ENCODE results near the gene CAMK1.

Gene CAMK1

DNA sequence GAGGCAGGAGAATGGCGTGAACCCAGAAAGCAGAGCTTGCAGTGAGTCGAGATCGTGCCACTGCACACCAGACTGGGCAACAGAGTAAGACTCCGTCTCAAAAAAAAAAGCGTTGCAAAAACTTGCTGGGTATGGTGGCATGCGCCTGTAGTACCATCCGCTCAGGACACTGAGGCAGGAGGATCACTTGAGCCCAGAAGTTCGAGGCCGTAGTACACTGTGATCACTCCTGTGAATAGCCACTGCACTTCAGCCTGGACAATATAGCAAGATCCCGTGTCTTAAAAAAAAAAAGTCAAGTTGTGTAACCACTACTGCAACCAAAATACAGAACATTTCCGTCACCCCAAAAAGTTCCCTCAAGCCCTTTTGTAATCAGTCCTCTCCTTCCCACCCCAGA, 24.7 kb upstream of the CAMK1 start:
- peaks cover 25% of the 10 kb centered on the region for H3F3A ChIP-seq (ENCODE audit: control insufficient read depth, insufficient read depth)
- H3K27me3 ChIP-seq (ENCODE audit: control insufficient read depth, low read length): no peaks in the 10 kb centered on the region
- H3K27ac ChIP-seq (ENCODE audit: low read depth, low read length): peak overlapping the region; percentile 79
- H3K4me1 ChIP-seq (ENCODE audit: control insufficient read depth, low read length): peaks cover 40% of the 10 kb centered on the region
- H3K9me2 ChIP-seq (replicated peaks; ENCODE audit: control insufficient read depth, low read length): no peaks in the 10 kb centered on the region
- H3K36me3 ChIP-seq (ENCODE audit: control insufficient read depth, low read length): peaks cover 85% of the 10 kb centered on the region
- peak overlapping the region; percentile 98 for H3K4me3 ChIP-seq (ENCODE audit: low read length)
- H3K79me2 ChIP-seq (ENCODE audit: control insufficient read depth, low read length): peaks cover 83% of the 10 kb centered on the region
- H4K20me1 ChIP-seq (ENCODE audit: control insufficient read depth, insufficient read depth, low read depth, low read length): peaks cover 25% of the 10 kb centered on the region
- no peaks in the 10 kb centered on the region for H3K9me3 ChIP-seq (ENCODE audit: control insufficient read depth, insufficient read depth, low read length)
- peak overlapping the region; percentile 82 for H3K4me2 ChIP-seq (ENCODE audit: low read length)
- no peak for TF ChIP-seq EZH2phosphoT487 (IDR thresholded peaks at IDR 0.05; ENCODE audit: borderline replicate concordance, low read length)
- TF ChIP-seq CTCF (IDR thresholded peaks at IDR 0.05; ENCODE audit: low read depth, low read length, poor library complexity, severe bottlenecking): no peak

GRCh38 chr3:9793161-9793781, 23.5 kb upstream of the CAMK1 start:
- Histone ChIP-seq H3F3A (ENCODE audit: control insufficient read depth, insufficient read depth) (peaks cover 25% of the 10 kb centered on the region), H3K36me3 (ENCODE audit: control insufficient read depth, low read length) (peaks cover 80% of the 10 kb centered on the region), H3K4me1 (ENCODE audit: control insufficient read depth, low read length) (peaks cover 40% of the 10 kb centered on the region), H3K79me2 (ENCODE audit: control insufficient read depth, low read length) (peaks cover 76% of the 10 kb centered on the region), H3K4me2 (ENCODE audit: low read length) (peak overlapping the region; percentile 82), H3K27me3 (ENCODE audit: control insufficient read depth, low read length) (no peaks in the 10 kb centered on the region), H4K20me1 (ENCODE audit: control insufficient read depth, insufficient read depth, low read depth, low read length) (peaks cover 25% of the 10 kb centered on the region), H3K27ac (ENCODE audit: low read depth, low read length) (peak overlapping the region; percentile 79), H3K9me3 (ENCODE audit: control insufficient read depth, insufficient read depth, low read length) (no peaks in the 10 kb centered on the region), H3K4me3 (ENCODE audit: low read length) (peak overlapping the region; percentile 98), H3K9me2 (replicated peaks; ENCODE audit: control insufficient read depth, low read length) (no peaks in the 10 kb centered on the region)
- TF ChIP-seq EZH2phosphoT487 (IDR thresholded peaks at IDR 0.05; ENCODE audit: borderline replicate concordance, low read length) (no peak), CTCF (IDR thresholded peaks at IDR 0.05; ENCODE audit: low read depth, low read length, poor library complexity, severe bottlenecking) (no peak)

DNA sequence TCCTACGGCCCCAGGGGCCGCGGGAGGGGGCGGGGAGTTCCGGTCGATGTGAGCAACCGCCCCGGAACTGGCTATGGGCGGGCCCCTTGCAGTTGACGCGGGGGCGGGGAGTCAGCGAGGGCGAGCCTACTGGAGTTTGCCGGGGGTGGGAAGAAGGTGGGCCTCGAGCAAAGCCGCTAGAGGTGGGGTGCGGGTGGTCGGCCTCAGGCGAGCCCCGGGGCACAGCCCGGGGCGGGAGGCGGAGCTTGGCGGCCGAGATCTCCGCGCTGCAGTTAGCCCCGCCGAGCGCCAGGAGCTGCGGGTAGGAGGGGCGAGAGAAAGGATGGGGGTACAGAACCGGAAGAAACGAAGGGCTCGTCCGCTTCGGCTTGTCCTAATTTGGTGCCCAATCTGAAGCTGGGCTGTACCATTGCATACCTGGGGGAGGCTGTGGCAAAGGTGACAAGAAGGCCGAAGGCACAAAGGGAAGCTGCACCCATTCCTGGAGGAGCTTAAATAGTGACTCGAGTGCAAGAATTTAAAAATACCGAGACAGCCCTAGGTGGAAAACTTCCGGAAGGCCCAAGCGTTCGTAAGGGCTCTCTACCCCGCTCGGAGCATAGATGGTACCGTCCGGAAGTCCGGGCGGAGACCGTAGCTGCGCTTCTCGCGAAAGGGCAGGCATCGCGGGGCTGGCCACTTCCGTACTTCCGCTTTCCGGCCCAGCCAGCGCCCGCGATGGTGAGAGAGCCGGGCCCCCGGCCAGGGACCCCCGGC, 22.8 kb upstream of the CAMK1 start, which contains the start of the genes ARPC4 and TADA3:
ARPC4 (plus strand) TSS at position 678 of the 756 bp plus-strand sequence; CDS start at position 718, 40 bp downstream.
TADA3 (minus strand) TSS at position 69 of the 756 bp plus-strand sequence. CDS start 1,007 bp downstream, outside the sequence.
- peaks cover 26% of the 10 kb centered on the region for H3F3A ChIP-seq (ENCODE audit: control insufficient read depth, insufficient read depth)
- H3K4me3 ChIP-seq (ENCODE audit: low read length): peak within 1 kb of the TSS; percentile 98
- H3K27ac ChIP-seq (ENCODE audit: low read depth, low read length): peak within 1 kb of the TSS; percentile 79
- H3K4me1 ChIP-seq (ENCODE audit: control insufficient read depth, low read length): peaks cover 40% of the 10 kb centered on the region
- H3K27me3 ChIP-seq (ENCODE audit: control insufficient read depth, low read length): no peaks in the 10 kb centered on the region
- no peaks in the 10 kb centered on the region for H3K9me3 ChIP-seq (ENCODE audit: control insufficient read depth, insufficient read depth, low read length)
- peak within 1 kb of the TSS; percentile 82 for H3K4me2 ChIP-seq (ENCODE audit: low read length)
- peaks cover 23% of the 10 kb centered on the region for H4K20me1 ChIP-seq (ENCODE audit: control insufficient read depth, insufficient read depth, low read depth, low read length)
- TF ChIP-seq EZH2phosphoT487 (IDR thresholded peaks at IDR 0.05; ENCODE audit: borderline replicate concordance, low read length): no peak
- no peak for TF ChIP-seq CTCF (IDR thresholded peaks at IDR 0.05; ENCODE audit: low read depth, low read length, poor library complexity, severe bottlenecking)
- peaks cover 76% of the 10 kb centered on the region for H3K36me3 ChIP-seq (ENCODE audit: control insufficient read depth, low read length)
- H3K9me2 ChIP-seq (replicated peaks; ENCODE audit: control insufficient read depth, low read length): no peaks in the 10 kb centered on the region
- peaks cover 69% of the 10 kb centered on the region for H3K79me2 ChIP-seq (ENCODE audit: control insufficient read depth, low read length)
